GM12878 (cell line): ENCODE measurements around the gene AHNAK2. TPM values are rescaled to one million over a fixed set of nuclear protein-coding genes. Genes with fewer than 3 reads are reported as not detected.

Experiments used
- CBX3 ChIP-seq: fragments of 200-600 bp; sonication (generic); IDR thresholded peaks from 2 replicates; pipeline ENCODE4 v1.6.1; 2016; ENCODE audit warnings: low read depth, borderline replicate concordance
- CHD4 ChIP-seq: fragments of 200-600 bp; sonication (generic); IDR thresholded peaks from 2 replicates; pipeline ENCODE4 v1.6.1; 2016; ENCODE audit warnings: mild to moderate bottlenecking
- CREM ChIP-seq: IDR thresholded peaks from 2 replicates; pipeline ENCODE4 v1.6.1; 2014; ENCODE audit warnings: antibody characterized with exemption, low read depth
- EZH2 ChIP-seq: IDR thresholded peaks from 2 replicates; pipeline ENCODE4 v1.6.1; 2012; ENCODE audit warnings: low read depth, mild to moderate bottlenecking, control low read depth, inconsistent platforms, low read length, borderline replicate concordance; ENCODE audit not compliant: control insufficient read depth
- FOXK2 ChIP-seq: fragments of 450-650 bp; IDR thresholded peaks from 2 replicates; pipeline ENCODE4 v1.6.1; 2017; ENCODE audit warnings: mild to moderate bottlenecking, moderate library complexity
- GABPA ChIP-seq: IDR thresholded peaks from 2 replicates; pipeline ENCODE4 v1.6.1; 2014; ENCODE audit warnings: antibody characterized with exemption, low read depth, mild to moderate bottlenecking, inconsistent platforms
- HDAC2 ChIP-seq: fragments of 200-600 bp; sonication (generic); IDR thresholded peaks from 2 replicates; pipeline ENCODE4 v1.6.1; 2017
- HDAC6 ChIP-seq: fragments of 200-600 bp; sonication (generic); IDR thresholded peaks from one replicate; pipeline ENCODE4 v1.8.0; 2017; ENCODE audit warnings: antibody characterized with exemption; ENCODE audit not compliant: unreplicated experiment
- IKZF1 ChIP-seq: fragments of 450-650 bp; conservative IDR thresholded peaks from 2 replicates; pipeline ENCODE4 v1.6.1; 2017; ENCODE audit warnings: antibody characterized with exemption, mild to moderate bottlenecking
- JUND ChIP-seq: IDR thresholded peaks from 2 replicates; pipeline ENCODE4 v1.6.1; 2012; ENCODE audit warnings: low read depth, mild to moderate bottlenecking, low read length, improper control_type of control experiment, moderate library complexity
- MTA2 ChIP-seq: fragments of 450-650 bp; IDR thresholded peaks from 2 replicates; pipeline ENCODE4 v1.6.1; 2016; ENCODE audit warnings: low read depth, mild to moderate bottlenecking, moderate library complexity
- NFYB ChIP-seq: IDR thresholded peaks from 2 replicates; pipeline ENCODE4 v1.6.1; 2011; ENCODE audit warnings: low read depth, mild to moderate bottlenecking, low read length, improper control_type of control experiment, moderate library complexity; ENCODE audit not compliant: insufficient read depth
- NRF1 ChIP-seq: conservative IDR thresholded peaks from 2 replicates; pipeline ENCODE4 v1.6.1; 2011; ENCODE audit warnings: mild to moderate bottlenecking, low read depth, low read length, improper control_type of control experiment
- RBBP5 ChIP-seq: fragments of 200-600 bp; sonication (generic); conservative IDR thresholded peaks from 2 replicates; pipeline ENCODE4 v1.6.1; 2016
- RCOR1 ChIP-seq: conservative IDR thresholded peaks from 2 replicates; pipeline ENCODE4 v1.6.1; 2012; ENCODE audit warnings: low read depth, low read length, improper control_type of control experiment
- SIN3A ChIP-seq: IDR thresholded peaks from 2 replicates; pipeline ENCODE4 v1.6.1; 2012; ENCODE audit warnings: low read depth, low read length, improper control_type of control experiment
- SMAD1 ChIP-seq: fragments of 450-650 bp; IDR thresholded peaks from 2 replicates; pipeline ENCODE4 v1.6.1; 2018; ENCODE audit warnings: mild to moderate bottlenecking, low read depth; ENCODE audit not compliant: partially characterized antibody
- SPI1 ChIP-seq: IDR thresholded peaks from 2 replicates; pipeline ENCODE4 v1.6.1; 2011; ENCODE audit warnings: low read depth, mild to moderate bottlenecking, low read length, moderate library complexity, borderline replicate concordance; ENCODE audit not compliant: insufficient read depth
- SRF ChIP-seq, 2 experiments: IDR thresholded peaks; 2 replicates each; pipeline ENCODE4 v1.6.1; 2011; ENCODE audit warnings: low read depth in 2 of 2, low read length in 2 of 2, mild to moderate bottlenecking in 1 of 2, moderate library complexity in 1 of 2
- SUPT20H ChIP-seq: IDR thresholded peaks from 2 replicates; pipeline ENCODE4 v1.6.1; 2011; ENCODE audit warnings: low read depth, mild to moderate bottlenecking, low read length, moderate library complexity, borderline replicate concordance; ENCODE audit not compliant: control insufficient read depth
- TAF1 ChIP-seq: IDR thresholded peaks from 2 replicates; pipeline ENCODE4 v1.6.1; 2011; ENCODE audit warnings: mild to moderate bottlenecking, low read depth, low read length, borderline replicate concordance
- TARDBP ChIP-seq: IDR thresholded peaks from 2 replicates; pipeline ENCODE4 v1.6.1; 2016; ENCODE audit warnings: borderline replicate concordance
- TCF12 ChIP-seq: IDR thresholded peaks from 2 replicates; pipeline ENCODE4 v1.6.1; 2011; ENCODE audit warnings: low read depth, mild to moderate bottlenecking, low read length
- WRNIP1 ChIP-seq: IDR thresholded peaks from 2 replicates; pipeline ENCODE4 v1.6.1; 2011; ENCODE audit warnings: low read depth, low read length, improper control_type of control experiment, borderline replicate concordance
- ZNF622 ChIP-seq: fragments of 450-650 bp; IDR thresholded peaks from 2 replicates; pipeline ENCODE4 v1.6.1; 2017; ENCODE audit warnings: mild to moderate bottlenecking, inconsistent platforms
- polyA plus RNA-seq, 11 experiments: library from polyadenylated mRNA; depleted of rRNA in 4 of 11; unstranded in 6 of 11; stranded (reverse) in 5 of 11; fragments of >200 nt; fragmentation: Nextera tagmentation in 4 of 11; fragmentation: Illumina TruSeq in 1 of 11; extraction: Ambion mirVana in 4 of 11; extraction: Trizol in 1 of 11; gene quantifications; 1 replicate in 1 of 11; 2 replicates in 10 of 11; pipeline versions ENCODE4 v1.2.1 to v1.2.3, GENCODE V29; 2011 to 2016; ENCODE audit warnings: inconsistent platforms in 2 of 11, missing spikeins in 2 of 11, low read depth in 1 of 11
- total RNA-seq, 4 experiments: library from RNA; depleted of rRNA in 3 of 4; stranded (reverse); fragments of >200 nt in 3 of 4; fragmentation: Illumina TruSeq in 1 of 4; extraction: Trizol in 1 of 4; gene quantifications; 2 replicates each; pipeline versions ENCODE4 v1.2.1 to v1.2.3, GENCODE V29; 2013 to 2021
- TF ChIP-seq, protein P1 (sequence below), 3 experiments: IDR thresholded peaks in 2 of 3; conservative IDR thresholded peaks in 1 of 3; 2 replicates each; pipeline ENCODE4 v1.5.1; 2011; ENCODE audit warnings: low read depth in 3 of 3, low read length in 3 of 3, mild to moderate bottlenecking in 3 of 3, control low read depth in 2 of 3, moderate library complexity in 2 of 3, inconsistent platforms in 1 of 3, mixed read lengths in 1 of 3; ENCODE audit not compliant: control insufficient read depth in 2 of 3, insufficient read depth in 1 of 3; ENCODE audit errors: extremely low read depth in 1 of 3
- TF ChIP-seq, protein P2 (sequence below): fragments of 450-650 bp; IDR thresholded peaks from 2 replicates; pipeline ENCODE4 v1.6.1; 2017; ENCODE audit warnings: antibody characterized with exemption, mild to moderate bottlenecking, moderate library complexity

AHNAK2 gene
- total and polyA plus RNA-seq, 10 of the 15 experiments (the other 5 are each of a cell fraction or from before 2014, with no cell fraction given): 0.03 to 0.10 TPM; not detected in 8

DNA sequence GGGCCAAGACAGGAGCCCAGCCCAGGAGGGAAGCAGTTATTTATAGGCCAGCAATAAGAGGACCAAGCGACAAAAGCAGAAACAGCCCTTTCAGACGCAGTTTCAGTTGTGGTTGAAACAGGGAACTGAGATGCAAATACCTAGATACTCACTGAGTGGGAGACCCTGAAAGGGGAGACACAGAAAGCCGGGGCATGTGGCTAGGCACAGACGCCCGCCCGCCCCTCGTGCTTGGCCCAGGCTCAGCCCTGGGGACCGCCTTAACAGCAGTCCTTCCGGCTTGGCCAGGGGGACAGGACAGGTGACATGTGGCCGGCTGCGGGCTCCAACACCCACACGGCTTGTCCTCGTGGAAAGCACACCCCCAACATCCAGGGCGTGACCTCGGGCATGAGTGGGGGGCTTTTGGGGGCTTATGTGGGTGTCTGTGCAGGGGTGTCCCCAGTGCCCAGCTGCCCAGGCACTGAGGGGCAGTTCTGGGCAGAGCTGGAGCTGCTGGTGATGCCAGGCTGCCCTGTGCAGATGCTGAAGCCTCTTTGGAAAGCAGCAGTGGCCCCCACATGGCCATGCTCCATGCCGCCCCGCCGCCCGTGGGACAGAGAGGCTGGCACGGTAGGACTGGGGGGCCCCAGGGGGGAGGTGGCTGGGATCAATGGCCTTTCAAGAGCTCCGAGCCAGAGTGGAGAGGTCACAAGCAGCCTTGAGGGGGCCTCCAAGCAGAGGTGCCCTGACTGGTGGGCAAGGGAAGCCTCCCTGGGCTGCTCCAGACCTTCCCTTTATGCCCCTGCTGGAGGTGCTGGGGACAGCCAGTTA lies 51.3 kb downstream of the AHNAK2 start (continued):
- TF ChIP-seq, protein P1, sequence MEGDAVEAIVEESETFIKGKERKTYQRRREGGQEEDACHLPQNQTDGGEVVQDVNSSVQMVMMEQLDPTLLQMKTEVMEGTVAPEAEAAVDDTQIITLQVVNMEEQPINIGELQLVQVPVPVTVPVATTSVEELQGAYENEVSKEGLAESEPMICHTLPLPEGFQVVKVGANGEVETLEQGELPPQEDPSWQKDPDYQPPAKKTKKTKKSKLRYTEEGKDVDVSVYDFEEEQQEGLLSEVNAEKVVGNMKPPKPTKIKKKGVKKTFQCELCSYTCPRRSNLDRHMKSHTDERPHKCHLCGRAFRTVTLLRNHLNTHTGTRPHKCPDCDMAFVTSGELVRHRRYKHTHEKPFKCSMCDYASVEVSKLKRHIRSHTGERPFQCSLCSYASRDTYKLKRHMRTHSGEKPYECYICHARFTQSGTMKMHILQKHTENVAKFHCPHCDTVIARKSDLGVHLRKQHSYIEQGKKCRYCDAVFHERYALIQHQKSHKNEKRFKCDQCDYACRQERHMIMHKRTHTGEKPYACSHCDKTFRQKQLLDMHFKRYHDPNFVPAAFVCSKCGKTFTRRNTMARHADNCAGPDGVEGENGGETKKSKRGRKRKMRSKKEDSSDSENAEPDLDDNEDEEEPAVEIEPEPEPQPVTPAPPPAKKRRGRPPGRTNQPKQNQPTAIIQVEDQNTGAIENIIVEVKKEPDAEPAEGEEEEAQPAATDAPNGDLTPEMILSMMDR (IDR thresholded peaks at IDR 0.05 in 2 of 3, conservative IDR thresholded peaks at IDR 0.05 in 1 of 3; ENCODE audit: control insufficient read depth in 2 of 3, extremely low read depth in 1 of 3, insufficient read depth in 1 of 3, low read depth in 3 of 3, low read length in 3 of 3): 0 out of 6 replicates have a peak, but pooled peaks of 1 of the 3 experiments have one; percentile 4
- TF ChIP-seq RBBP5 (no peak), TAF1 (no peak), FOXK2 (no peak), TARDBP (no peak), CREM (peak; percentile 84), MTA2 (peak; percentile 87), ZNF622 (no peak), GABPA (no peak), SUPT20H (no peak), EZH2 (no peak), CHD4 (no peak), SRF (IDR thresholded peaks at IDR 0.05; ENCODE audit: low read depth in 2 of 2, low read length in 2 of 2) (0 out of 4 replicates have a peak, but pooled peaks of 1 of the 2 experiments have one; percentile 28), HDAC2 (no peak), SIN3A (no peak), SMAD1 (no peak), RCOR1 (0 out of 2 replicates have a peak, but pooled peaks have one; percentile 28), SPI1 (peak; percentile 92), CBX3 (no peak), WRNIP1 (no peak), IKZF1 (peak; percentile 91), TCF12 (0 out of 2 replicates have a peak, but pooled peaks have one; percentile 2), NFYB (no peak), JUND (no peak), NRF1 (no peak), HDAC6 (no peak)
- TF ChIP-seq, protein P2, sequence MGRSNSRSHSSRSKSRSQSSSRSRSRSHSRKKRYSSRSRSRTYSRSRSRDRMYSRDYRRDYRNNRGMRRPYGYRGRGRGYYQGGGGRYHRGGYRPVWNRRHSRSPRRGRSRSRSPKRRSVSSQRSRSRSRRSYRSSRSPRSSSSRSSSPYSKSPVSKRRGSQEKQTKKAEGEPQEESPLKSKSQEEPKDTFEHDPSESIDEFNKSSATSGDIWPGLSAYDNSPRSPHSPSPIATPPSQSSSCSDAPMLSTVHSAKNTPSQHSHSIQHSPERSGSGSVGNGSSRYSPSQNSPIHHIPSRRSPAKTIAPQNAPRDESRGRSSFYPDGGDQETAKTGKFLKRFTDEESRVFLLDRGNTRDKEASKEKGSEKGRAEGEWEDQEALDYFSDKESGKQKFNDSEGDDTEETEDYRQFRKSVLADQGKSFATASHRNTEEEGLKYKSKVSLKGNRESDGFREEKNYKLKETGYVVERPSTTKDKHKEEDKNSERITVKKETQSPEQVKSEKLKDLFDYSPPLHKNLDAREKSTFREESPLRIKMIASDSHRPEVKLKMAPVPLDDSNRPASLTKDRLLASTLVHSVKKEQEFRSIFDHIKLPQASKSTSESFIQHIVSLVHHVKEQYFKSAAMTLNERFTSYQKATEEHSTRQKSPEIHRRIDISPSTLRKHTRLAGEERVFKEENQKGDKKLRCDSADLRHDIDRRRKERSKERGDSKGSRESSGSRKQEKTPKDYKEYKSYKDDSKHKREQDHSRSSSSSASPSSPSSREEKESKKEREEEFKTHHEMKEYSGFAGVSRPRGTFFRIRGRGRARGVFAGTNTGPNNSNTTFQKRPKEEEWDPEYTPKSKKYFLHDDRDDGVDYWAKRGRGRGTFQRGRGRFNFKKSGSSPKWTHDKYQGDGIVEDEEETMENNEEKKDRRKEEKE: no peak
